H1 (cell line): ENCODE measurements around the gene FRRS1. TPM values are rescaled to one million over a fixed set of nuclear protein-coding genes. Genes with fewer than 3 reads are reported as not detected.
A peak's percentile ranks its signal among the peaks of the same experiment; 100 is the strongest.

Experiments used
- CTCF ChIA-PET: fragments of 300-600 bp; sonication (Branson Sonifier 250); formaldehyde crosslinking; loops from one replicate; lab custom pipeline; 2021; ENCODE audit not compliant: partially characterized antibody; lab: Charles Lee
- POLR2A ChIA-PET: fragments of 300-600 bp; sonication (Branson Sonifier 250); formaldehyde crosslinking; loops from one replicate; lab custom pipeline; 2021; ENCODE audit warnings: inconsistent platforms; ENCODE audit not compliant: partially characterized antibody; lab: Charles Lee
- DNase-seq, 2 experiments: peaks; one replicate each; pipeline versions ENCODE4 v3.0.0 to v3.0.0-alpha.2; 2010 to 2022; ENCODE audit warnings: low spot score in 2 of 2, low read depth in 1 of 2, mixed read lengths in 1 of 2
- FAIRE-seq: peaks from 2 replicates; lab custom pipeline; 2011; peaks lifted over from hg19 to GRCh38; lab: Jason Lieb, UNC
- H2AFZ ChIP-seq: 2 replicates; pipeline ENCODE4 v1.8.1; 2012; ENCODE audit warnings: low read length, inconsistent platforms
- H2AK5ac ChIP-seq: 2 replicates; pipeline ENCODE4 v1.6.1; 2013; ENCODE audit warnings: low read depth, low read length
- H2BK120ac ChIP-seq: replicated peaks from 2 replicates; pipeline ENCODE3; 2013; ENCODE audit warnings: low read depth, low read length, inconsistent platforms
- H2BK12ac ChIP-seq: 2 replicates; pipeline ENCODE4 v1.6.1; 2013; ENCODE audit warnings: low read depth, low read length
- H2BK15ac ChIP-seq: 2 replicates; pipeline ENCODE4 v1.6.1; 2013; ENCODE audit warnings: low read length
- H2BK20ac ChIP-seq: 2 replicates; pipeline ENCODE4 v1.6.1; 2013; ENCODE audit warnings: low read length
- H2BK5ac ChIP-seq: 2 replicates; pipeline ENCODE4 v1.6.1; 2013; ENCODE audit warnings: low read depth, low read length
- H3K14ac ChIP-seq: 2 replicates; pipeline ENCODE4 v1.6.1; 2013; ENCODE audit warnings: inconsistent platforms; ENCODE audit not compliant: insufficient read length
- H3K18ac ChIP-seq: 2 replicates; pipeline ENCODE4 v1.6.1; 2013; ENCODE audit warnings: low read length; ENCODE audit errors: extremely low read depth
- H3K23ac ChIP-seq: 2 replicates; pipeline ENCODE4 v1.6.1; 2013; ENCODE audit warnings: inconsistent platforms; ENCODE audit not compliant: insufficient read length
- H3K23me2 ChIP-seq: 2 replicates; pipeline ENCODE4 v1.6.1; 2013; ENCODE audit warnings: low read depth, low read length
- H3K27ac ChIP-seq: 2 replicates; pipeline ENCODE4 v1.6.1; 2011; ENCODE audit warnings: low read depth, low read length, inconsistent platforms
- H3K27me3 ChIP-seq, 4 experiments: replicated peaks in 1 of 4; 1 replicate in 1 of 4; 2 replicates in 3 of 4; pipeline versions ENCODE4 v1.6.1 to v1.8.1; 2011 to 2013; ENCODE audit warnings: low read length in 3 of 4, mild to moderate bottlenecking in 3 of 4, inconsistent platforms in 2 of 4, mixed read lengths in 2 of 4, moderate library complexity in 1 of 4; ENCODE audit not compliant: control insufficient read depth in 3 of 4, insufficient read depth in 3 of 4; ENCODE audit errors: extremely low read depth in 1 of 4
- H3K36me3 ChIP-seq, 4 experiments: 2 replicates each; pipeline versions ENCODE4 v1.6.1 to v1.8.1; 2011 to 2013; ENCODE audit warnings: mild to moderate bottlenecking in 4 of 4, low read length in 3 of 4, moderate library complexity in 2 of 4, control low read depth in 1 of 4, inconsistent platforms in 1 of 4; ENCODE audit not compliant: insufficient read depth in 4 of 4, control insufficient read depth in 2 of 4
- H3K4ac ChIP-seq: replicated peaks from 2 replicates; pipeline ENCODE3; 2013; ENCODE audit warnings: low read length, low read depth, mixed read lengths, inconsistent platforms; ENCODE audit not compliant: insufficient read length
- H3K4me1 ChIP-seq, 4 experiments: replicated peaks in 1 of 4; 1 replicate in 1 of 4; 2 replicates in 3 of 4; pipeline versions ENCODE4 v1.6.1 to v1.8.1; 2011 to 2013; ENCODE audit warnings: low read length in 3 of 4, inconsistent platforms in 2 of 4, mixed read lengths in 1 of 4; ENCODE audit not compliant: insufficient read depth in 4 of 4, control insufficient read depth in 3 of 4
- H3K4me2 ChIP-seq, 2 experiments: 2 replicates each; pipeline versions ENCODE4 v1.6.1 to v1.8.1; 2011 to 2013; ENCODE audit warnings: low read depth in 2 of 2, low read length in 2 of 2, control low read depth in 1 of 2, inconsistent platforms in 1 of 2, mild to moderate bottlenecking in 1 of 2; ENCODE audit not compliant: insufficient read depth in 1 of 2
- H3K4me3 ChIP-seq, 4 experiments: fragments of 200-600, 300-600 bp in 1 of 4; sonication (generic), shearing (Covaris generic), sonication (Bioruptor Twin) in 1 of 4; 2 replicates each; pipeline versions ENCODE4 v1.5.1 to v1.8.1; 2011 to 2016; ENCODE audit warnings: low read length in 4 of 4, low read depth in 3 of 4, control low read depth in 2 of 4, inconsistent platforms in 2 of 4, mild to moderate bottlenecking in 2 of 4, mixed read lengths in 1 of 4, moderate library complexity in 1 of 4; ENCODE audit not compliant: insufficient read depth in 2 of 4; ENCODE audit errors: extremely low read depth in 1 of 4
- H3K56ac ChIP-seq: replicated peaks from 2 replicates; pipeline ENCODE3; 2013; ENCODE audit warnings: low read depth, mild to moderate bottlenecking, mixed read lengths, low read length, inconsistent platforms; ENCODE audit not compliant: insufficient read length
- H3K79me1 ChIP-seq: 2 replicates; pipeline ENCODE4 v1.6.1; 2013; ENCODE audit warnings: low read depth, low read length, control low read depth
- H3K79me2 ChIP-seq, 2 experiments: 2 replicates each; pipeline versions ENCODE4 v1.6.1 to v1.8.1; 2012 to 2013; ENCODE audit warnings: low read length in 2 of 2, mild to moderate bottlenecking in 2 of 2, inconsistent platforms in 1 of 2; ENCODE audit not compliant: insufficient read depth in 2 of 2, control insufficient read depth in 1 of 2
- H3K9ac ChIP-seq, 4 experiments: replicated peaks in 1 of 4; 1 replicate in 1 of 4; 2 replicates in 3 of 4; pipeline versions ENCODE4 v1.6.1 to v1.8.1; 2011 to 2013; ENCODE audit warnings: low read depth in 3 of 4, low read length in 3 of 4, control low read depth in 2 of 4, mild to moderate bottlenecking in 2 of 4, moderate library complexity in 2 of 4, inconsistent platforms in 1 of 4; ENCODE audit errors: extremely low read depth in 1 of 4
- H3K9me3 ChIP-seq, 2 experiments: 2 replicates each; pipeline versions ENCODE4 v1.6.1 to v1.8.1; 2012 to 2013; ENCODE audit warnings: mild to moderate bottlenecking in 2 of 2, moderate library complexity in 2 of 2, control low read depth in 1 of 2, inconsistent platforms in 1 of 2, low read depth in 1 of 2, low read length in 1 of 2, mixed read lengths in 1 of 2; ENCODE audit not compliant: insufficient read depth in 2 of 2
- H4K20me1 ChIP-seq, 2 experiments: replicated peaks in 1 of 2; 2 replicates each; pipeline versions ENCODE3 to v1.8.1; 2011 to 2013; ENCODE audit warnings: inconsistent platforms in 2 of 2, low read length in 2 of 2, mild to moderate bottlenecking in 1 of 2; ENCODE audit not compliant: insufficient read depth in 2 of 2, control insufficient read depth in 1 of 2
- H4K5ac ChIP-seq: 2 replicates; pipeline ENCODE4 v1.6.1; 2013; ENCODE audit warnings: low read length, low read depth, mixed read lengths, inconsistent platforms; ENCODE audit not compliant: insufficient read length
- H4K8ac ChIP-seq: 2 replicates; pipeline ENCODE4 v1.8.0; 2013; ENCODE audit warnings: mild to moderate bottlenecking, moderate library complexity, low read length, inconsistent platforms; ENCODE audit not compliant: insufficient read depth; ENCODE audit errors: extremely low read depth
- H4K91ac ChIP-seq: replicated peaks from 2 replicates; pipeline ENCODE3; 2013; ENCODE audit warnings: low read length, mixed read lengths, inconsistent platforms; ENCODE audit not compliant: insufficient read length
- MAFK ChIP-seq: IDR thresholded peaks from 2 replicates; pipeline ENCODE4 v1.6.1; 2012; ENCODE audit warnings: low read depth, mild to moderate bottlenecking, improper control_type of control experiment, low read length
- WGBS, 2 experiments: shearing (Covaris generic) in 1 of 2; methylation state at CpG; one replicate each; pipeline versions ENCODE4 v1.1.6 to v1.1.7; 2013 to 2015; ENCODE audit warnings: low lambda C conversion rate in 2 of 2, mixed read lengths in 2 of 2, inconsistent platforms in 1 of 2, low coverage in 1 of 2, missing lambda C conversion rate in 1 of 2; ENCODE audit not compliant: insufficient replicate concordance in 2 of 2, insufficient coverage in 1 of 2, insufficient read length in 1 of 2; ENCODE audit errors: extremely low coverage in 1 of 2, missing lambda C conversion rate in 1 of 2; 5-methylcytosine and 5-hydroxymethylcytosine counted together
- polyA plus RNA-seq, 7 experiments: library from polyadenylated mRNA; depleted of rRNA in 3 of 7; stranded (reverse) in 5 of 7; unstranded in 2 of 7; fragments of >200 nt in 5 of 7; fragments of 200-250 nt in 2 of 7; gene quantifications; 1 replicate in 5 of 7; 2 replicates in 1 of 7; 4 replicates in 1 of 7; pipeline versions ENCODE4 v1.2.1 to v1.2.3, GENCODE V29; 2011 to 2013; ENCODE audit warnings: missing spikeins in 2 of 7, mixed read lengths in 2 of 7
- total RNA-seq: library from RNA; stranded (reverse); fragmentation: NEBNext Ultra II Directional; extraction: Animal tissue kit (Norgen Biotek cat#: 25700); gene quantifications from 2 replicates; pipeline ENCODE4 v1.2.1, GENCODE V29; 2021

FRRS1 gene
- total and polyA plus RNA-seq, 2 of the 8 experiments (the other 6 are each of a cell fraction or from before 2014, with no cell fraction given) = 3.5 to 6.5 TPM

DNA sequence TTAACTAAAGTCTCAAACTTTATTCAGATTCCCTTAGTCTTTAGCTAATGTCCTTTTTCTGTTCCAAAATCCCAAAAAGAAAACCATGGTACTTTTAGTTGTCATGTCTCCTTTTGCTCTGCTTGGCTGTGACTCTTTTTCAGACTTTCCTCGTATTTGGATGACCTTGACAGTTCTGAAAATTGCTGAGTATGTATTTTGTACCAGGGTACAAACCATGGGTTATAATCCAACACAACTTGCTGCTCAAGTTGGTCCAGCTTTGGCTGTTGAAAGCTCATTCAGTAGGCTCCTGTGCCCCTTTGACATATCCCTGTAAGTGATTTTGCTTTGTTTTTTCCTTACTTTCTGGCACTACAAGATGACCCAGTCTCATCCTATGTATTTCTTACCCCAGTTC lies 68.9 kb downstream of the FRRS1 start:
- H4K8ac ChIP-seq = no peak overlapping the region
- H4K5ac ChIP-seq = no peak overlapping the region
- H3K4me3 ChIP-seq = no peak overlapping the region
- H2AK5ac ChIP-seq = no peak overlapping the region
- H3K4ac ChIP-seq = no peak overlapping the region
- 84% methylated on average over 1 of the region's 1 CpG; no CpG with 5 or more reads in 1 of the 2 experiments for WGBS, 2 experiments
- FAIRE-seq = no peak
- no peak overlapping the region for H2BK15ac ChIP-seq
- no peaks in the 10 kb centered on the region for H3K4me1 ChIP-seq
- H2BK5ac ChIP-seq = no peak overlapping the region
- H3K36me3 ChIP-seq = no peaks in the 10 kb centered on the region
- H3K23ac ChIP-seq = no peak overlapping the region
- DNase-seq = no peak
- no peak overlapping the region for H2BK20ac ChIP-seq
- no peak overlapping the region for H3K9ac ChIP-seq
- no peaks in the 10 kb centered on the region for H3K23me2 ChIP-seq
- no peak overlapping the region for H3K4me2 ChIP-seq
- no peak overlapping the region for H3K14ac ChIP-seq
- peaks cover 2 to 4% of the 10 kb centered on the region in 2 experiments; a peak in 1 of 4 replicates for H3K9me3 ChIP-seq
- no peaks in the 10 kb centered on the region for H3K79me2 ChIP-seq
- no peak overlapping the region for H3K27ac ChIP-seq
- H2BK12ac ChIP-seq = no peak overlapping the region
- H3K27me3 ChIP-seq = no peaks in the 10 kb centered on the region
- no peak overlapping the region for H3K56ac ChIP-seq
- no peaks in the 10 kb centered on the region for H3K79me1 ChIP-seq
- H2BK120ac ChIP-seq = no peak overlapping the region
- POLR2A ChIA-PET = no interaction called here
- no peak overlapping the region for H3K18ac ChIP-seq
- H4K91ac ChIP-seq = no peak overlapping the region
- CTCF ChIA-PET = interaction anchor here (1.0 to 2.5 kb wide), 2 partner anchors 11 to 170 kb away, joined by 3 to 16 read pairs; no protein-coding TSS in a partner anchor
- no peaks in the 10 kb centered on the region for H4K20me1 ChIP-seq
- no peak overlapping the region for H2AFZ ChIP-seq
- TF ChIP-seq MAFK = 0 out of 2 replicates have a peak, but pooled peaks have one; percentile 19
